ENCODE data around the gene MAGOH. TPM values are rescaled to one million over a fixed set of nuclear protein-coding genes. Genes with fewer than 3 reads are reported as not detected.

MAGOH gene
- total and polyA plus RNA-seq, 5 experiments from 2014 or later, result 54.1 to 116 (median 99.7) TPM

DNA sequence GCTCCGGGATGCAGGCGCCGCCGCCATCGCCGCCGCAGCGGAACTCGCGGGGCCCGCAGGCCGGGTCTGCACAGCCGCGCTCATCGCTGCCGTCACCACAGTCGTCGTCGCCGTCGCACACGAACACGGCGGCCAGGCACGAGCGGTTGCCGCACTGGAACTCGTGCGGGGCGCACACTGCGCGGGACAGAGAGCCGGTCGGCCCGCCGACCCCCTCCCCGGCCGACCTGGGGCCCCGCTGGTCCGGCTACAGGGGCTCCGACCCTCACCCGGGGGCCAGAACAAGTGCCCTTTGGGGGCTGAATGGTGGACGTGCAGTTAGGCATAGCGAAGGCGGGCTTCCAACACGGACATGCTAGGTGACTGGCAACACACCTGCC, 38.6 kb upstream of the MAGOH start:
- no peak for ATAC-seq
- Mint-ChIP-seq H3K27me3 (no peaks in the 10 kb centered on the region), H3K36me3 (peaks cover 0 to 5% (median 0%) of the 10 kb centered on the region in 3 donors), H3K9me3 (no peaks in the 10 kb centered on the region), H3K27ac (no peak overlapping the region), H3K4me1 (peaks cover 0 to 3% (median 2%) of the 10 kb centered on the region in 4 donors), H3K4me3 (no peak overlapping the region)
- DNase-seq, result no peak
- POLR2A ChIA-PET, result no interaction called here

GRCh38 chr1:53276153-53276901, 38.0 kb upstream of the MAGOH start:
- Mint-ChIP-seq H3K9me3 (no peaks in the 10 kb centered on the region), H3K27ac (no peak overlapping the region), H3K36me3 (peaks cover 0 to 5% (median 0%) of the 10 kb centered on the region in 3 donors), H3K4me1 (peaks cover 0 to 3% (median 2%) of the 10 kb centered on the region in 4 donors), H3K4me3 (no peak overlapping the region), H3K27me3 (no peaks in the 10 kb centered on the region)
- no peak for ATAC-seq
- no peak for DNase-seq
- POLR2A ChIA-PET, result no interaction called here

DNA sequence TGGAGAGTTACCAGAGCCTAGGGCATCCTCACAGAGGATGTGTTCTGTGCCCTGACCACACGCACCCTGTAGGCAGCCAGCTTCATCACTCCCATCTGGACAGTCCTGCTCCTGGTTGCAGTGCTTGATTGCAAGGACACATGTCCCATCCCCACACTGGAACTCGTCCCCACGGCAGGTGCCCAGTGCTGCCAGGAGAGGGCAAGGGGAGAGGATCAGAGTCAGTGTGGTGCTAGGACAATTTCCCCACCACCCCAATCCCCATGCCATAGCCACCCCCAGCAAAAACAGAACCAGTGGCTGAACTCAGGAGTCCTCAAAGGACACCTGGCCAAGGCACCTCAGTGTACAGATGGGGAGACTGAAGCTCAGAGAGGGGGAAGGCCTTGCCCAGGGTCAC, 37.2 kb upstream of the MAGOH start:
- H3K27ac Mint-ChIP-seq, result peak overlapping the region in 1 of 10 donors; percentile 46
- H3K4me1 Mint-ChIP-seq, result peaks cover 0 to 3% (median 2%) of the 10 kb centered on the region in 4 donors
- H3K9me3 Mint-ChIP-seq, result no peaks in the 10 kb centered on the region
- peaks cover 0 to 5% (median 0%) of the 10 kb centered on the region in 3 donors for H3K36me3 Mint-ChIP-seq
- ATAC-seq (no peak), DNase-seq (no peak)
- no peak overlapping the region for H3K4me3 Mint-ChIP-seq
- POLR2A ChIA-PET, result no interaction called here
- no peaks in the 10 kb centered on the region for H3K27me3 Mint-ChIP-seq

- peaks cover 0 to 5% (median 0%) of the 10 kb centered on the region in 3 donors for H3K36me3 Mint-ChIP-seq
- no peak for DNase-seq
These were observed 36.3 kb upstream of the MAGOH start for GRCh38 chr1:53274541-53275185.

DNA sequence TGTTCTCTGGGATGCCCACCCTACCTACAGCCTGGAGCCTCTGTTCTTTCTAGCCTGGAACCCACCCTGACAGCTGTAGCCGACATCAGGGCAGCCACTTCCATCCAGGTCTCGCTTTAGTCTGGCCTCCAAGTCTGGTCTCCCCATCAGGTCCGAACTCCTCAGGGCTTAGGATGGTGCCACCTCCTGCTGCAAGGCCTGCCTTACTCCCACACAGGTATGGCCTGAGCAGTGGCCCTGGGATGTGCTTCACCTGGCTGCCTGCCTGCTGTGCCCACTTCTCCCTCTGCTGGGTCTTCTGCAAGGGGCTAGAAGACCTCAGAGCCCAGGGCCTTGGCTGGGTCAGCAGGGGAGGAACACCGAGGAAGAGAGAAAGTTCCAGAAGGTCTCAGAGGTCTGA, 35.7 kb upstream of the MAGOH start:
- H3K27me3 Mint-ChIP-seq, result no peaks in the 10 kb centered on the region
- H3K36me3 Mint-ChIP-seq, result peaks cover 0 to 5% (median 0%) of the 10 kb centered on the region in 3 donors
- ATAC-seq (no peak), DNase-seq (no peak)
- H3K4me1 Mint-ChIP-seq, result peaks cover 0 to 3% (median 2%) of the 10 kb centered on the region in 4 donors
- H3K9me3 Mint-ChIP-seq, result no peaks in the 10 kb centered on the region
- H3K4me3 Mint-ChIP-seq, result no peak overlapping the region
- no peak overlapping the region for H3K27ac Mint-ChIP-seq
- POLR2A ChIA-PET, result no interaction called here

More at GRCh38 chr1:53274541-53275185, 36.3 kb upstream of the MAGOH start:
- no peaks in the 10 kb centered on the region for H3K27me3 Mint-ChIP-seq
- ATAC-seq, result no peak
- no peak overlapping the region for H3K27ac Mint-ChIP-seq
- peaks cover 0 to 3% (median 2%) of the 10 kb centered on the region in 4 donors for H3K4me1 Mint-ChIP-seq
- H3K9me3 Mint-ChIP-seq, result no peaks in the 10 kb centered on the region
- POLR2A ChIA-PET, result no interaction called here
- no peak overlapping the region for H3K4me3 Mint-ChIP-seq

DNA sequence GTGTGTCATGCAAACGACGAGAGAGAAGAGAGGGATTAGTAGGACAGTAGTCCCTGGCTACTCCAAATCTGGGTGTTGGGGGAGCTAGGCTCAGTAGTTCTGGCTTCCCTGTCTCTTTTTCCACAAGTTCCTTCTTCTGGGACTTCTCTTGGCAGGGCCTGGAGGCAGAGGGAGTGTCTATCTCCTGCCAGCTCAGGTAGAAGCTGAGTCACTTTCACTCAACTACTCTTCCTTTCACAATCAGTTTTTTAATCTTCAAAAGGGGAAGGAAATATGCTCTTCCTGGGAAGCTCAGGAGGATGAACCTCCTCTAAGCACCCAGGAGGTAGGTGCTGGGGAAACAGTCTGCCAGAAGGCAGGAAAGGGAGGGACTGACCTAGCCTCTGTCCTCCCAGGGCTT, 35.2 kb upstream of the MAGOH start:
- no peaks in the 10 kb centered on the region for H3K9me3 Mint-ChIP-seq
- H3K36me3 Mint-ChIP-seq, result peaks cover 0 to 6% (median 0%) of the 10 kb centered on the region in 3 donors
- POLR2A ChIA-PET, result no interaction called here
- DNase-seq (no peak), ATAC-seq (no peak)
- H3K4me3 Mint-ChIP-seq, result no peak overlapping the region
- no peaks in the 10 kb centered on the region for H3K27me3 Mint-ChIP-seq
- no peak overlapping the region for H3K27ac Mint-ChIP-seq
- peaks cover 0 to 3% (median 2%) of the 10 kb centered on the region in 4 donors for H3K4me1 Mint-ChIP-seq

DNA sequence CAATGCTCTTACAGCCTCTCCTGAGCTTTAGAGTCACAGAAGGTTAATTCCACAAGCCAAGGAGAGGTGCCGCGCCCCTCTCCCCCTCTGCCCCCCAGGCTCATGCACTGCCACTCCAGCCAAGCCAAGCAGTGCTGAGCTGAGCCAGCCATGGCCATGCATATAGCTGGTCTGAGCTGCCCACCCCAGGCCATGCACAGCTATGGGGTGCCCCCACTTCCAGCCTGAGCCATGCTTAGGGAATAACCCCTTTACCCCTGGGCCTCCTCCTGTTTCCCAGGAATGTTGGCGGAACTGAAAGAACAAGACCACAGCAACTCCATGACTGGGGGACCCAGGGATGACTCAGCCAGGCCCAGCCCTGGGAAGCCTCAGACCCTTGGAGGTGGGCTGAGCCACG, 34.0 kb upstream of the MAGOH start:
- Mint-ChIP-seq H3K27ac (no peak overlapping the region), H3K9me3 (no peaks in the 10 kb centered on the region)
- POLR2A ChIA-PET, result no interaction called here

GRCh38 chr1:53271446-53272090, 33.2 kb upstream of the MAGOH start:
- no peak overlapping the region for H3K4me3 Mint-ChIP-seq
- POLR2A ChIA-PET, result no interaction called here
- no peaks in the 10 kb centered on the region for H3K9me3 Mint-ChIP-seq
- H3K27ac Mint-ChIP-seq, result no peak overlapping the region
- ATAC-seq (no peak), DNase-seq (no peak)
- no peaks in the 10 kb centered on the region for H3K27me3 Mint-ChIP-seq
- H3K36me3 Mint-ChIP-seq, result peaks cover 0 to 7% (median 0%) of the 10 kb centered on the region in 3 donors
- H3K4me1 Mint-ChIP-seq, result no peaks in the 10 kb centered on the region

More for the DNA sequence above, 34.0 kb upstream of the MAGOH start:
- Mint-ChIP-seq H3K36me3 (peaks cover 0 to 7% (median 0%) of the 10 kb centered on the region in 3 donors), H3K4me1 (no peaks in the 10 kb centered on the region), H3K4me3 (no peak overlapping the region), H3K27me3 (no peaks in the 10 kb centered on the region)
- no peak for DNase-seq
- no peak for ATAC-seq

DNA sequence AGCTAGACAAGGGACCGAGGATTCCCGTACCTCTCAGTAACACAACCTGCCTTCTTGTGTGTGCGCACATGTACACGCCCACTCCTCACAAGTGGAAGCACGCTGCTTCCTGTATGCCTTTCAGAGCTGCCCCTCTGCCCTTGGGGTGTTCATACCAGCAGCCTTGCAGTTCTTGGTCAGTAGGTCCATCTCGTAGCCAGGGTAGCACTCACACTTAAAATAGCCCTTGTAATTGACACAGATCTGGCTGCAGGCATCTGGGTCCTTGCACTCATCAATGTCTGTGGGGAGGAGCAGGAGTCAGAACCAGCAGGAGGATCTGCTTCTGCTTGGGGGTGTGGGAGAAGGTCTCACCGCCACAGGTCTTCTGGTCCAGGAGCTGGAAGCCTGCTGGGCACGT, 32.6 kb upstream of the MAGOH start:
- no peak overlapping the region for H3K4me3 Mint-ChIP-seq
- H3K9me3 Mint-ChIP-seq, result no peaks in the 10 kb centered on the region
- no peak overlapping the region for H3K27ac Mint-ChIP-seq
- no peak for DNase-seq
- no peak for ATAC-seq
- POLR2A ChIA-PET, result no interaction called here
- H3K27me3 Mint-ChIP-seq, result no peaks in the 10 kb centered on the region
- H3K4me1 Mint-ChIP-seq, result no peaks in the 10 kb centered on the region
- peaks cover 0 to 13% (median 5%) of the 10 kb centered on the region in 3 donors for H3K36me3 Mint-ChIP-seq

- H3K36me3 Mint-ChIP-seq, result peaks cover 0 to 20% (median 5%) of the 10 kb centered on the region in 3 donors
- H3K27ac Mint-ChIP-seq, result no peak overlapping the region
- H3K27me3 Mint-ChIP-seq, result no peaks in the 10 kb centered on the region
- ATAC-seq (no peak), DNase-seq (no peak)
- POLR2A ChIA-PET, result no interaction called here
- H3K4me1 Mint-ChIP-seq, result no peaks in the 10 kb centered on the region
- no peak overlapping the region for H3K4me3 Mint-ChIP-seq
- H3K9me3 Mint-ChIP-seq, result no peaks in the 10 kb centered on the region
These were observed 31.8 kb upstream of the MAGOH start for GRCh38 chr1:53270107-53270506.

DNA sequence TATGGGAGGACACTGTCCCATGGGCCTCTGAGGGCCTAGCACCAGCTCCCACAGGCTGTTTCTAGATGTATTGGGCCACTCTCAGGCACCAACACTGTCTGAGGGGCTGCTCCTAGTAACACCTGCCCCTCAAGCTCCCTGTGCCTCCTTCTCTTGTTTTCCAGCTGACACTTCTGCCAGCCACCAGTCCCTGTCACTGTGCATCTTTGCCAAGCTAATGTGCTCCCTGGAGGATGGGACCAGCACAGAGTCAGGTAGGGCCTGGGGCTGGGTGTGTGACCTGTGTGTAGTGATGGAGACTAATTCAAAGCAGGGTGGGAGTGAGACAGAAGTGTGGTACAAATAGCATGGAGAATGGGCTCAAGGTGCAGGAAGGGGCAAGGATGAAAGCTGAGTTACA, 29.4 kb upstream of the MAGOH start:
- no peak overlapping the region for H3K4me3 Mint-ChIP-seq
- POLR2A ChIA-PET, result no interaction called here
- no peak overlapping the region for H3K27ac Mint-ChIP-seq
- no peaks in the 10 kb centered on the region for H3K9me3 Mint-ChIP-seq
- DNase-seq, result no peak
- no peak for ATAC-seq
- H3K36me3 Mint-ChIP-seq, result peaks cover 0 to 25% (median 5%) of the 10 kb centered on the region in 3 donors
- no peaks in the 10 kb centered on the region for H3K4me1 Mint-ChIP-seq
- H3K27me3 Mint-ChIP-seq, result no peaks in the 10 kb centered on the region

DNA sequence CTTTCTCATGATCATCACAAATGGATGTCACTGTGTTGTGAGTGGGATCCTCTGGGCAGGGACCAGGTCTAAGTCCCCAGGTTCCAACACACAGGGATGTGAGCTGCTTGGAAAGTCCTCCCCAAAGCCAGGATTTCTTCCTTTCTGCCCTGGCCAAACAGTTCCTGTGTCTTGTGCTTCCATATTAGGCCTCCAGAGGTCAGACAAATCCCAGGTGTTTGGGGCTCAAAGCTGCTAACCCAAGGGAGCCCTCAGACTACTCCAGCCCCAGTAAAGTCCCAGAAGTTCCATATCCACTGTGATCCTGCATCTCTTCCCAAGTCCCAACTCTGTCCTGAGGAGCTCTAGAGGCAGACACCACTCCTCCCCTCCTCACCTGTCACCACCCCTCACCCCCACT, 27.7 kb upstream of the MAGOH start:
- no peak overlapping the region for H3K4me3 Mint-ChIP-seq
- H3K27ac Mint-ChIP-seq, result peak overlapping the region in 1 of 10 donors; percentile 22
- DNase-seq (no peak), ATAC-seq (no peak)
- H3K4me1 Mint-ChIP-seq, result no peaks in the 10 kb centered on the region
- POLR2A ChIA-PET, result no interaction called here
- H3K36me3 Mint-ChIP-seq, result peaks cover 0 to 34% (median 5%) of the 10 kb centered on the region in 3 donors
- no peaks in the 10 kb centered on the region for H3K9me3 Mint-ChIP-seq
- H3K27me3 Mint-ChIP-seq, result no peaks in the 10 kb centered on the region

DNA sequence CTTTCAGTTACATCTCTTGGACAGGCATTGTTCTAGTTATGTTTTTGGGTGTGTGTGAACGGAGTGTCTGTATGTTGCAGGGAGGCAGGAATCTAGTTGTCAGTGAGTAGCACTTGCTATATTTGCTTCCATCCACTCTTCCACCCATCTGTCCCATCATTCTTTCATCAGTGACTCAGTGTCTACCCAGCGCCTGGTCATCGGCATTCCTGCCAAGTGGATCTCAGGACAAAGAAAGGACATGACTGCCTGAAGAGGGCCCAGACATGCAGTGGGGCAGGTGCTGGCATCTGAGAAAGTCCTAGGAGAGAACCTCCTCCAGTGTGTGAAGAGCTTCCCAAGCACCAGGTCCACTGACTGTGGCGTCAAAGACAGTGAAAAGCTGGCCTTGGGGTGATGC, 27.3 kb upstream of the MAGOH start:
- Mint-ChIP-seq H3K36me3 (peaks cover 0 to 34% (median 5%) of the 10 kb centered on the region in 3 donors), H3K4me1 (no peaks in the 10 kb centered on the region), H3K27me3 (no peaks in the 10 kb centered on the region), H3K9me3 (no peaks in the 10 kb centered on the region), H3K27ac (no peak overlapping the region), H3K4me3 (no peak overlapping the region)
- POLR2A ChIA-PET, result no interaction called here
- DNase-seq (no peak), ATAC-seq (no peak)

Measured in naive thymus-derived CD8-positive, alpha-beta T cell (primary cell).